Lung (tissue), 12 donors: ENCODE data around the gene CHCHD1. TPM values are rescaled to one million over a fixed set of nuclear protein-coding genes. Genes with fewer than 3 reads are reported as not detected.
A peak's percentile ranks its signal among the peaks of the same experiment; 100 is the strongest.

Experiments used
- ATAC-seq: fragments of 200-7000 bp; cut with Tn5 transposase; one replicate; pipeline ENCODE4 v1.9.1; 2020; ENCODE audit warnings: moderate number of reproducible peaks; ENCODE audit not compliant: insufficient read depth, low FRiP score
- DNase-seq, 3 donors: peaks; one replicate each; pipeline ENCODE4 v3.0.0-alpha.2; 2013 to 2017
- H3K27ac ChIP-seq, 2 donors: one replicate each; pipeline ENCODE4 v1.5.1; 2013; ENCODE audit warnings: mild to moderate bottlenecking in 2 of 2, moderate library complexity in 2 of 2, control low read depth in 1 of 2, inconsistent platforms in 1 of 2, low read depth in 1 of 2, low read length in 1 of 2
- H3K27me3 ChIP-seq, 3 donors: one replicate each; pipeline ENCODE4 v1.5.1; 2013; ENCODE audit warnings: low read length in 2 of 3; ENCODE audit not compliant: control insufficient read depth in 3 of 3, insufficient read depth in 3 of 3
- H3K36me3 ChIP-seq, 4 donors: one replicate each; pipeline ENCODE4 v1.5.1; 2013; ENCODE audit warnings: low read length in 4 of 4, mild to moderate bottlenecking in 1 of 4, moderate library complexity in 1 of 4; ENCODE audit not compliant: control insufficient read depth in 4 of 4, insufficient read depth in 4 of 4
- H3K4me1 ChIP-seq, 5 donors: one replicate each; pipeline ENCODE4 v1.5.1; 2013; ENCODE audit warnings: low read length in 5 of 5, mild to moderate bottlenecking in 2 of 5, moderate library complexity in 1 of 5; ENCODE audit not compliant: control insufficient read depth in 5 of 5, insufficient read depth in 5 of 5
- H3K4me3 ChIP-seq: one replicate; pipeline ENCODE4 v1.5.1; 2013; ENCODE audit warnings: mild to moderate bottlenecking, control low read depth, moderate library complexity
- H3K9ac ChIP-seq, 2 donors: one replicate each; pipeline ENCODE4 v1.5.1; 2013; ENCODE audit warnings: low read length in 2 of 2, control low read depth in 1 of 2; ENCODE audit not compliant: insufficient read depth in 1 of 2
- H3K9me3 ChIP-seq, 4 donors: one replicate each; pipeline ENCODE4 v1.5.1; 2013; ENCODE audit warnings: low read length in 3 of 4, mild to moderate bottlenecking in 1 of 4, moderate library complexity in 1 of 4; ENCODE audit not compliant: control insufficient read depth in 4 of 4, insufficient read depth in 3 of 4
- CTCF ChIP-seq: IDR thresholded peaks from 2 replicates; pipeline ENCODE4 v1.5.1; 2012; ENCODE audit warnings: mild to moderate bottlenecking; ENCODE audit errors: control extremely low read depth, extremely low read depth
- WGBS, 2 donors: extraction: QIAGEN DNeasy Blood & Tissue Kit; methylation state at CpG; one replicate each; pipeline ENCODE4 v1.1.7; 2013; 5-methylcytosine and 5-hydroxymethylcytosine counted together
- polyA plus RNA-seq, 2 donors: library from polyadenylated mRNA; stranded (reverse); fragments of 200-250 nt; gene quantifications; one replicate each; pipeline ENCODE4 v1.2.1, GENCODE V29; 2013
- total RNA-seq, 2 donors: library from RNA; depleted of rRNA in 1 of 2; stranded (reverse); fragments of >200 nt in 1 of 2; gene quantifications; one replicate each; pipeline ENCODE4 v1.2.1, GENCODE V29; 2014 to 2021
- donor health status: control.
- donor health status: control.
- donor health status: Bipolar disorder and iron deficiency.
- donor health status: healthy.
- donor health status: DM: yes; HTN: yes; CAD: no.

Gene CHCHD1
- total and polyA plus RNA-seq, 4 donors: 18.7 to 88.3 (median 37.9) TPM

GRCh38 chr10:73743327-73743904 is 38.4 kb upstream of the CHCHD1 start:
- no peak for DNase-seq
- Histone ChIP-seq H3K9me3 (no peaks in the 10 kb centered on the region), H3K36me3 (peaks cover 8 to 13% (median 10%) of the 10 kb centered on the region in 4 donors), H3K4me3 (peak overlapping the region; percentile 63), H3K4me1 (peaks cover 2 to 19% (median 6%) of the 10 kb centered on the region in 5 donors), H3K27ac (peak overlapping the region; percentile 89 to 97), H3K9ac (peak overlapping the region; percentile 99 to 100), H3K27me3 (no peaks in the 10 kb centered on the region)
- no peak for TF ChIP-seq CTCF
- no peak for ATAC-seq
- 35 to 46% methylated on average over 6 of the region's 6 CpGs for WGBS, 2 donors

DNA sequence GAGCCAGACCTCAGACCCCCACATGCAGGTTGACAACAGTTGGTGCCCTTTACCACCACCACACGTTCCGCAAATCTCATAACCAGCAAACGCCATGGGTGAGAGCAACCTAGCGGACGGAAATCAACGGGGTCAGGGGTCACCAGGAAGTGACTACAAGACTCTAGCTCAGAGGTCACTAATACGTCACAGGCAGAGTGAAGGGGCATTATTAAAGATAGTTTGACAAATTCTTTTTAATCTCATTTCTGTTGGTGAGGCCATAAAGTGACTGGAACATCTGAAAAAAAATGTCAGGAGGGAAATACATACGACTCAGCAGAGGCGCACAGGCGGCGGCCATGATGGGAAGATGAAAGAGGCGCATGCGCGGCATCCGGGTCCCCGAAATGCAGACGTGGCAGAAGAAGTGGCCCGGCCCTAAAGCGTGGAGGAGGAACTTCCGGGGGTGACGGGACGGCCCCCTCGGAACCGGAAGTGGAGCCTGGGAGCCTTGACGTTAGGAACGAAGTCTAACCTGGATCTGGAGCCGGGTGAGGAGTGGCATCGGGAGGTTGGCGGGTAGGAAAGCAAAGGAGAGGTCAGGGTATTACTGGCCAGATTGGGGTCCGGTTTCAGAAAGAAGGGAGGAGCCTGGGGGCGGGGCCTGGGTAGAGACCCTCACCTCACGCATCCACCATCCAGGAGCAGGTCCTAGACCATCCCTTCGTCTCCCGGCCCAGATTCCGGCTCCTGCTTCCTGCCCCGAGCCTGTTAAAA is 37.8 kb upstream of the CHCHD1 start, which contains the start of gene SEC24C:
TSS of gene SEC24C (plus strand) at position 468 of the 759 bp plus-strand sequence. CDS start 2,461 bp downstream, outside the sequence.
- peaks cover 2 to 19% (median 6%) of the 10 kb centered on the region in 5 donors for H3K4me1 ChIP-seq
- H3K27ac ChIP-seq: peak within 1 kb of the TSS; percentile 89 to 97
- TF ChIP-seq CTCF: no peak
- H3K36me3 ChIP-seq: peaks cover 11 to 15% (median 13%) of the 10 kb centered on the region in 4 donors
- peak within 1 kb of the TSS; percentile 83 for H3K4me3 ChIP-seq
- peak within 1 kb of the TSS; percentile 99 to 100 for H3K9ac ChIP-seq
- 0% methylated on average over 36 of the region's 36 CpGs for WGBS, 2 donors
- H3K27me3 ChIP-seq: no peaks in the 10 kb centered on the region
- H3K9me3 ChIP-seq: no peaks in the 10 kb centered on the region
- DNase-seq (peak; percentile 98 to 99 (median 99)), ATAC-seq (peak; percentile 90)

GRCh38 chr10:73744664-73744975 is 37.2 kb upstream of the CHCHD1 start:
- Histone ChIP-seq H3K4me1 (peaks cover 2 to 19% (median 6%) of the 10 kb centered on the region in 5 donors), H3K9ac (peak overlapping the region; percentile 99 to 100), H3K27ac (peak overlapping the region; percentile 74 to 97), H3K4me3 (peak overlapping the region; percentile 83), H3K27me3 (no peaks in the 10 kb centered on the region), H3K36me3 (peaks cover 12 to 17% (median 14%) of the 10 kb centered on the region in 4 donors), H3K9me3 (no peaks in the 10 kb centered on the region)
- peak in 1 of 3 donors; percentile 67 for DNase-seq
- no peak for TF ChIP-seq CTCF
- WGBS, 2 donors: 0 to 1% methylated on average over 10 of the region's 10 CpGs
- ATAC-seq: peak; percentile 20
